ENCODE results near the gene F10. TPM values are rescaled to one million over a fixed set of nuclear protein-coding genes. Genes with fewer than 3 reads are reported as not detected.

The F10 gene
- total and polyA plus RNA-seq, 4 donors: 85.3 to 199 (median 117) TPM

GRCh38 chr13:113088691-113089020 lies 33.9 kb upstream of the F10 start:
- peaks cover 0 to 33% (median 7%) of the 10 kb centered on the region in 4 donors for H3K36me3 ChIP-seq (ENCODE audit: control insufficient read depth in 4 of 4, insufficient read depth in 3 of 4, low read depth in 1 of 4, low read length in 3 of 4)
- WGBS: 95% methylated on average over 17 of the region's 17 CpGs
- H3K27ac ChIP-seq (ENCODE audit: low read depth in 1 of 2, low read length in 2 of 2): no peak overlapping the region
- H3K9me3 ChIP-seq (ENCODE audit: control insufficient read depth in 4 of 4, low read length in 3 of 4): no peaks in the 10 kb centered on the region
- H3K27me3 ChIP-seq (ENCODE audit: control insufficient read depth in 4 of 4, insufficient read depth in 4 of 4, low read length in 3 of 4): no peaks in the 10 kb centered on the region
- H3K4me1 ChIP-seq (ENCODE audit: control insufficient read depth in 4 of 4, insufficient read depth in 4 of 4, low read length in 3 of 4): no peaks in the 10 kb centered on the region
- H3K9ac ChIP-seq (ENCODE audit: low read depth in 1 of 2, low read length in 2 of 2): no peak overlapping the region
- DNase-seq (ENCODE audit: low spot score): no peak
- TF ChIP-seq FOXA1 (IDR thresholded peaks at IDR 0.05) (no peak), REST (IDR thresholded peaks at IDR 0.05) (no peak), RXRA (IDR thresholded peaks at IDR 0.05) (no peak), NR2F2 (IDR thresholded peaks at IDR 0.05) (no peak), FOXA2 (IDR thresholded peaks at IDR 0.05) (no peak), HNF4A (conservative IDR thresholded peaks at IDR 0.05) (no peak), RAD21 (IDR thresholded peaks at IDR 0.05) (no peak), YY1 (IDR thresholded peaks at IDR 0.05) (no peak), HNF4G (IDR thresholded peaks at IDR 0.05) (no peak), EGR1 (IDR thresholded peaks at IDR 0.05; ENCODE audit: low read depth in 2 of 2) (no peak), JUND (IDR thresholded peaks at IDR 0.05) (no peak), GABPA (IDR thresholded peaks at IDR 0.05 in 1 of 2, conservative IDR thresholded peaks at IDR 0.05 in 1 of 2) (no peak), TAF1 (conservative IDR thresholded peaks at IDR 0.05) (no peak), CTCF (IDR thresholded peaks at IDR 0.05; ENCODE audit: low read depth, low read length, missing input control) (no peak), SP1 (IDR thresholded peaks at IDR 0.05) (no peak)
- TF ChIP-seq, protein P1, sequence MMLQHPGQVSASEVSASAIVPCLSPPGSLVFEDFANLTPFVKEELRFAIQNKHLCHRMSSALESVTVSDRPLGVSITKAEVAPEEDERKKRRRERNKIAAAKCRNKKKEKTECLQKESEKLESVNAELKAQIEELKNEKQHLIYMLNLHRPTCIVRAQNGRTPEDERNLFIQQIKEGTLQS (IDR thresholded peaks at IDR 0.05): no peak
- TF ChIP-seq, protein P2, sequence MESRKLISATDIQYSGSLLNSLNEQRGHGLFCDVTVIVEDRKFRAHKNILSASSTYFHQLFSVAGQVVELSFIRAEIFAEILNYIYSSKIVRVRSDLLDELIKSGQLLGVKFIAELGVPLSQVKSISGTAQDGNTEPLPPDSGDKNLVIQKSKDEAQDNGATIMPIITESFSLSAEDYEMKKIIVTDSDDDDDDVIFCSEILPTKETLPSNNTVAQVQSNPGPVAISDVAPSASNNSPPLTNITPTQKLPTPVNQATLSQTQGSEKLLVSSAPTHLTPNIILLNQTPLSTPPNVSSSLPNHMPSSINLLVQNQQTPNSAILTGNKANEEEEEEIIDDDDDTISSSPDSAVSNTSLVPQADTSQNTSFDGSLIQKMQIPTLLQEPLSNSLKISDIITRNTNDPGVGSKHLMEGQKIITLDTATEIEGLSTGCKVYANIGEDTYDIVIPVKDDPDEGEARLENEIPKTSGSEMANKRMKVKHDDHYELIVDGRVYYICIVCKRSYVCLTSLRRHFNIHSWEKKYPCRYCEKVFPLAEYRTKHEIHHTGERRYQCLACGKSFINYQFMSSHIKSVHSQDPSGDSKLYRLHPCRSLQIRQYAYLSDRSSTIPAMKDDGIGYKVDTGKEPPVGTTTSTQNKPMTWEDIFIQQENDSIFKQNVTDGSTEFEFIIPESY (IDR thresholded peaks at IDR 0.05): no peak
- TF ChIP-seq, protein P3, sequence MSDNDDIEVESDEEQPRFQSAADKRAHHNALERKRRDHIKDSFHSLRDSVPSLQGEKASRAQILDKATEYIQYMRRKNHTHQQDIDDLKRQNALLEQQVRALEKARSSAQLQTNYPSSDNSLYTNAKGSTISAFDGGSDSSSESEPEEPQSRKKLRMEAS (IDR thresholded peaks at IDR 0.05): no peak
- no peak overlapping the region for H3K4me3 ChIP-seq (ENCODE audit: low read depth in 1 of 3, low read length in 3 of 3)
